ENCODE measurements around the gene CCDC138.
"Not testable (repeated sequence)": the region's sequence is repeated elsewhere in the genome, so short reads cannot be mapped to it uniquely, and the experiment has no call there.

The CCDC138 gene

DNA sequence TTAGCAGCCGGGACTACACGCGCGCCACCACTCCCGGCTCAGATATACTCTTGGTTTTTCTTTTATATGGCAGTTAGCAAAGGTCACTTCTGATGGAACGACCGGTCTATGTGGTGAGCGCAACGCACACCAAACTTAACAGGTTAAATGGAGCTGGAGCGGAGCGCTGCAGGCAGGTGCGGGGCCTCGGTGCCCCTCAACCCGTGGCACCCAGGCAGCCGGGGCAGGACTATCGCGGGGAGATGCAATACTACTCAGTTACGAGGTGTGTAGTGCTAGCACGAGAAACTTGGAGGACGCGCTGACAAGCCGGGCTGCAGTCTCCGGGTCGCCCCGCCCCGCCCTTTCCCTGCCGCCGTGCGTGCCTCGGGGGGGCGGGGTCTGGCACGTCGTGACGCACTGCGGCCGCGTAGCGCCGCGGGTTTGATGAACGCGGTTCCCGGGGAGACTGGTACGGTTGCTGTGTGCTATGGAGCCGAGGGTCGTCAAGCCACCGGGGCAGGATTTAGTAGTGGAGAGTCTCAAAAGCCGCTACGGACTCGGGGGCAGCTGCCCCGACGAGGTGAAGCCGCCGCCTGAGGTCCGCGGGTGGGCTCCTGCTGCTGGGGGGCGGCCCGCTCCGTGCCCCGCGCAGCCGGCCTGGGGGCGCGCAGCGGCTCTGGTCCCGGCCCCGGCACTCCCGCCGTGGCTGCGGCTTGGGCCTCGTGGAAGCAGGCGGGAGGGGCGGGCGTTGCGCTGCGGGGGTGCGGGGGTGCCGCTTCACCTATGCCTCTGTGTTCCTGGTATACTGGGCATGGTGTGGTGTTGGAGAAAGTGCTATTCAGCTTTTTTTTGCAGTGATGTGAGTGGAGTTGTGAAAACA lies at the start of gene CCDC138:
CCDC138 (plus strand) TSS at position 418 of the 862 bp plus-strand sequence; CDS start at position 470, 52 bp downstream.
- peaks cover 26% of the 10 kb centered on the region for H3K4me1 ChIP-seq
- peak within 1 kb of the TSS; percentile 95 for H3K4me3 ChIP-seq
- no peak for TF ChIP-seq Cebpa-rat (IDR thresholded peaks at IDR 0.05)
- no peaks in the 10 kb centered on the region for H3K27me3 ChIP-seq
- H3K27ac ChIP-seq: peak within 1 kb of the TSS; percentile 84
- no peaks in the 10 kb centered on the region for H3K9me3 ChIP-seq
- peak within 1 kb of the TSS; percentile 87 for H3K9ac ChIP-seq
- H4K20me1 ChIP-seq: no peaks in the 10 kb centered on the region
- H3K4me2 ChIP-seq: peak within 1 kb of the TSS; percentile 96
- H3K36me3 ChIP-seq: peaks cover 34% of the 10 kb centered on the region

- H3K27me3 ChIP-seq, H4K20me1 ChIP-seq, H3K9me3 ChIP-seq, H3K4me1 ChIP-seq, H3K27ac ChIP-seq, H3K4me2 ChIP-seq, H3K9ac ChIP-seq, H3K4me3 ChIP-seq: not testable (repeated sequence)
- peaks cover 41% of the 10 kb centered on the region for H3K36me3 ChIP-seq
Observed at GRCh38 chr2:108757973-108758372, 28.6 kb upstream of the CCDC138 start.

GRCh38 chr2:108762618-108763017 lies 24.0 kb upstream of the CCDC138 start:
- H4K20me1 ChIP-seq, H3K9me3 ChIP-seq, H3K4me1 ChIP-seq, H3K4me2 ChIP-seq, H3K4me3 ChIP-seq, H3K9ac ChIP-seq, H3K27ac ChIP-seq, H3K27me3 ChIP-seq: not testable (repeated sequence)
- peaks cover 62% of the 10 kb centered on the region for H3K36me3 ChIP-seq

DNA sequence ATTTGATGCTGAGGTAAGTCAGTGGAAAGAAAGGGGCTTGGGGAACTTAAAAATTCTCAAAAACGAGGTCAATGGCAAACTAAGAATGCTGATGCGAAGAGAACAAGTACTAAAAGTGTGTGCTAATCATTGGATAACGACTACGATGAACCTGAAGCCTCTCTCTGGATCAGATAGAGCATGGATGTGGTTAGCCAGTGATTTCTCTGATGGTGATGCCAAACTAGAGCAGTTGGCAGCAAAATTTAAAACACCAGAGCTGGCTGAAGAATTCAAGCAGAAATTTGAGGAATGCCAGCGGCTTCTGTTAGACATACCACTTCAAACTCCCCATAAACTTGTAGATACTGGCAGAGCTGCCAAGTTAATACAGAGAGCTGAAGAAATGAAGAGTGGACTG lies 19.9 kb upstream of the CCDC138 start:
- peaks cover 73% of the 10 kb centered on the region for H3K36me3 ChIP-seq
- H3K4me2 ChIP-seq, H4K20me1 ChIP-seq: not testable (repeated sequence)

GRCh38 chr2:108767859-108768258 lies 18.7 kb upstream of the CCDC138 start:
- not testable (repeated sequence) for H3K27me3 ChIP-seq, H3K9ac ChIP-seq, H3K9me3 ChIP-seq, H3K4me2 ChIP-seq, H3K4me1 ChIP-seq, H3K4me3 ChIP-seq, H3K27ac ChIP-seq, H4K20me1 ChIP-seq
- H3K36me3 ChIP-seq: peaks cover 81% of the 10 kb centered on the region

More for the DNA sequence above, 19.9 kb upstream of the CCDC138 start:
- H3K9me3 ChIP-seq, H3K9ac ChIP-seq, H3K4me1 ChIP-seq, H3K4me3 ChIP-seq, H3K27me3 ChIP-seq, H3K27ac ChIP-seq: not testable (repeated sequence)

- no peaks in the 10 kb centered on the region for H3K27me3 ChIP-seq
- no peak overlapping the region for H3K9ac ChIP-seq
- H3K4me2 ChIP-seq: no peak overlapping the region; the same call in 1 of the 2 replicates
- H3K9me3 ChIP-seq: no peaks in the 10 kb centered on the region
- no peaks in the 10 kb centered on the region; the same call in 1 of the 2 replicates for H3K4me1 ChIP-seq
- H3K4me3 ChIP-seq: no peak overlapping the region
- peaks cover 91% of the 10 kb centered on the region for H3K36me3 ChIP-seq
- no peak overlapping the region for H3K27ac ChIP-seq
- H4K20me1 ChIP-seq: no peaks in the 10 kb centered on the region
- TF ChIP-seq Cebpa-rat (IDR thresholded peaks at IDR 0.05): no peak
Observed at GRCh38 chr2:108776475-108776874, 10.1 kb upstream of the CCDC138 start.

GRCh38 chr2:108778857-108779256 lies 7.7 kb upstream of the CCDC138 start:
- Histone ChIP-seq H3K27ac (no peak overlapping the region), H3K36me3 (peaks cover 86% of the 10 kb centered on the region), H3K27me3 (no peaks in the 10 kb centered on the region), H3K4me2 (no peak overlapping the region), H3K4me3 (no peak overlapping the region), H4K20me1 (no peaks in the 10 kb centered on the region), H3K4me1 (no peaks in the 10 kb centered on the region; the same call in 1 of the 2 replicates), H3K9ac (no peak overlapping the region), H3K9me3 (no peaks in the 10 kb centered on the region)
- TF ChIP-seq Cebpa-rat (IDR thresholded peaks at IDR 0.05): no peak

- no peaks in the 10 kb centered on the region for H4K20me1 ChIP-seq
- peaks cover 26% of the 10 kb centered on the region for H3K4me1 ChIP-seq
- peak overlapping the region; percentile 96 for H3K4me2 ChIP-seq
- no peaks in the 10 kb centered on the region for H3K9me3 ChIP-seq
- TF ChIP-seq Cebpa-rat (IDR thresholded peaks at IDR 0.05): no peak
- peak overlapping the region; percentile 87 for H3K9ac ChIP-seq
- H3K4me3 ChIP-seq: peak overlapping the region; percentile 95
- no peaks in the 10 kb centered on the region for H3K27me3 ChIP-seq
- H3K36me3 ChIP-seq: peaks cover 37% of the 10 kb centered on the region
- peak overlapping the region; percentile 84; the same call in 1 of the 2 replicates for H3K27ac ChIP-seq
Observed at GRCh38 chr2:108786008-108786353, 590 bp upstream of the CCDC138 start.

DNA sequence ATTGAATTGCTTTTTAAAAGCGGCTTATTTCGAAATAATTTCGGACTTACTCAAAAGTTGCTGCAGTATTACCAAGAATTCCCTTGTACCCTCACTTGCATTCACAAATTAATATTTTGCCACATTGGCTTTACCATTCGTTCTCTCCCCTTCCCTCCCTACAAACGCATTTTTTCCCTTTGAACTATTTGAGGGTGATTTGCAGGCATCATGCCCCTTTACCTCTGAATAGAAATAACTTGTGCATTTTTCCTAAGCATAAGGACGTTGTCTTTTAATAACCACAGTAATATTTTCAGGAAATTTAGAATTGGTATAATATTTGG lies 608 bp downstream of the CCDC138 start:
- peaks cover 34% of the 10 kb centered on the region for H3K36me3 ChIP-seq
- H3K4me3 ChIP-seq: peak overlapping the region; percentile 95
- peak overlapping the region; percentile 84 for H3K27ac ChIP-seq
- peak overlapping the region; percentile 87 for H3K9ac ChIP-seq
- no peaks in the 10 kb centered on the region for H3K9me3 ChIP-seq
- peaks cover 26% of the 10 kb centered on the region for H3K4me1 ChIP-seq
- H3K27me3 ChIP-seq: no peaks in the 10 kb centered on the region
- no peaks in the 10 kb centered on the region for H4K20me1 ChIP-seq
- no peak for TF ChIP-seq Cebpa-rat (IDR thresholded peaks at IDR 0.05)
- H3K4me2 ChIP-seq: peak overlapping the region; percentile 96

DNA sequence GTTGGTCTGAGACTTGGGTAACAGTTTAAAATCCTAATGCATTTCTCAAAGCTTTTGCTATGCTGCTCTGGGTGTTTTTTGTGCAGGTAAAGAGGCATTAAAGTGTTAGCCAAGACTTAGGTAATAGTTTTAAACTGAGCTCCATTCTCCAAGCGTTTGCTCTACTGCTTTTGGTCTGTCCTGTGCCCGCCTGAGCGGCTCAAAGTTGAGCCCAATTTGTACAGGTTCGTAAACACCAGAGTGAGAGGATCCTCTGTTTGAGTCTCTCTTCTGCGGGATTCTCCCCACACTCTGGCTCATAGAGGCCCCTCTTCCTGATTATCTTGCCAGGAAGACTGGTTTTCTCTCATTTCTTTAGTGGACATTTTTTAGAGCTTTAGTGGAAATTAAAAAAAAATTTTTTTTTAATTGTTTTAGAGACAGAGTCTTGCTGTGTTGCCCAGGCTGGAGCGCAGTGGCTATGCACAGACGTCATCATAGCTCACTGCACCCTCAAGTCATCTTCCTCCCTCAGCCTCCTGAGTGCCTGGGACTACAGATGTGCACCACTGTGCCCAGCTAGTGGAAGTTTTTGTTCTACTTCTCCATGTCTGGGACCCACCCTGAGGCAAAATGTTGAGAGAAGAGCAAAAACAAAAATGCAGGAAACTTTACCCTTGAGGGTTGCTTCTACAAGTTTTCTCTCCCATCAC lies 16.6 kb downstream of the CCDC138 start:
- Histone ChIP-seq H4K20me1 (no peaks in the 10 kb centered on the region), H3K27me3 (no peaks in the 10 kb centered on the region), H3K4me3 (no peak overlapping the region), H3K36me3 (peaks cover 64% of the 10 kb centered on the region), H3K4me1 (peaks cover 13% of the 10 kb centered on the region), H3K9ac (no peak overlapping the region), H3K4me2 (no peak overlapping the region), H3K27ac (no peak overlapping the region), H3K9me3 (peaks cover 12% of the 10 kb centered on the region)
- TF ChIP-seq Cebpa-rat (IDR thresholded peaks at IDR 0.05): no peak

Measured in BLaER1 (cell line).